Epidermal melanocyte (primary cell): Measurements from ENCODE around the gene MYO15A.
A peak's percentile ranks its signal among the peaks of the same experiment; 100 is the strongest.

Experiments
- DNase-seq: peaks from one replicate; pipeline ENCODE4 v3.0.0; 2011; ENCODE audit warnings: low spot score; ENCODE audit not compliant: insufficient read length

MYO15A gene

GRCh38 chr17:18183334-18184142 is 75.0 kb downstream of the MYO15A start, which contains the start of gene ALKBH5:
ALKBH5 (plus strand) TSS chr17:18183828; CDS start chr17:18184244, 416 bp downstream.
- DNase-seq: peak; percentile 99

GRCh38 chr17:18184143-18185031 is 75.8 kb downstream of the MYO15A start:
- DNase-seq: no peak

- DNase-seq: peak; percentile 51
Measured at GRCh38 chr17:18185391-18185790, 76.8 kb downstream of the MYO15A start.

- no peak for DNase-seq
Measured at GRCh38 chr17:18185832-18186626, 77.5 kb downstream of the MYO15A start.

- no peak for DNase-seq
Measured at GRCh38 chr17:18186627-18186982, 78.0 kb downstream of the MYO15A start.

GRCh38 chr17:18187226-18187625 is 78.7 kb downstream of the MYO15A start:
- DNase-seq: no peak

- DNase-seq: no peak
Measured at GRCh38 chr17:18187821-18188761, 79.5 kb downstream of the MYO15A start.

- DNase-seq: no peak
Measured at GRCh38 chr17:18190628-18191235, 82.2 kb downstream of the MYO15A start.

- no peak for DNase-seq
Measured at GRCh38 chr17:18191236-18191667, 82.7 kb downstream of the MYO15A start.

GRCh38 chr17:18191967-18192366 is 83.4 kb downstream of the MYO15A start:
- DNase-seq: no peak

GRCh38 chr17:18194394-18194793 is 85.8 kb downstream of the MYO15A start:
- DNase-seq: no peak

- DNase-seq: no peak
Measured at GRCh38 chr17:18194804-18195203, 86.2 kb downstream of the MYO15A start.

- no peak for DNase-seq
Measured at GRCh38 chr17:18195246-18195645, 86.7 kb downstream of the MYO15A start.

GRCh38 chr17:18197535-18198194 is 89.1 kb downstream of the MYO15A start:
- no peak for DNase-seq

GRCh38 chr17:18198530-18198929 is 90.0 kb downstream of the MYO15A start:
- no peak for DNase-seq

GRCh38 chr17:18201108-18201507 is 92.6 kb downstream of the MYO15A start:
- DNase-seq: no peak

- no peak for DNase-seq
Measured at GRCh38 chr17:18203308-18203707, 94.8 kb downstream of the MYO15A start.

GRCh38 chr17:18205861-18206260 is 97.3 kb downstream of the MYO15A start:
- no peak for DNase-seq

GRCh38 chr17:18206962-18207361 is 98.4 kb downstream of the MYO15A start:
- DNase-seq: no peak
